Spleen (tissue), 7 donors: ENCODE results near the gene ZBTB8OS.

Source experiments
- CTCF ChIP-seq, 11 experiments: fragments of 200-600 bp in 7 of 11; fragments of 450-650 bp in 4 of 11; sonication (generic) in 4 of 11; IDR thresholded peaks in 8 of 11; conservative IDR thresholded peaks in 3 of 11; 1 replicate in 7 of 11; 2 replicates in 4 of 11; pipeline versions ENCODE4 v1.4.0 to v1.8.0; 2016 to 2021; ENCODE audit warnings: antibody characterized with exemption in 11 of 11, inconsistent platforms in 4 of 11, mild to moderate bottlenecking in 1 of 11
- POLR2A ChIP-seq, 3 donors: fragments of 450-650 bp; IDR thresholded peaks; one replicate each; pipeline ENCODE4 v1.5.1; 2017; ENCODE audit warnings: antibody characterized with exemption in 3 of 3, mild to moderate bottlenecking in 1 of 3
- POLR2AphosphoS5 ChIP-seq, 3 donors: sonication (generic); formaldehyde crosslinking; IDR thresholded peaks; one replicate each; pipeline ENCODE4 v1.5.1; 2017; ENCODE audit warnings: antibody characterized with exemption in 3 of 3
- donor health status: DM: no; HTN: no; CAD: no; lungs with moderate emphysema.
- donor health status: DM: no; HTN: no; CAD: no.
- donor health status: DM: no; HTN: no; CAD: no.

- TF ChIP-seq CTCF (IDR thresholded peaks at IDR 0.05 in 8 of 11, conservative IDR thresholded peaks at IDR 0.05 in 3 of 11) = no peak
- TF ChIP-seq POLR2A (IDR thresholded peaks at IDR 0.05) = no peak
- TF ChIP-seq POLR2AphosphoS5 (IDR thresholded peaks at IDR 0.05) = no peak
Measured at GRCh38 chr1:32627596-32628162, 22.7 kb downstream of the ZBTB8OS start.
